HG02623 (cell line): ENCODE data around the gene MRTFA.

Experiments
- ATAC-seq: cut with Tn5 transposase; IDR thresholded peaks from one replicate; pipeline ENCODE4 v1.9.1; 2021; ENCODE audit warnings: moderate library complexity; ENCODE audit not compliant: unreplicated experiment

The MRTFA gene

DNA sequence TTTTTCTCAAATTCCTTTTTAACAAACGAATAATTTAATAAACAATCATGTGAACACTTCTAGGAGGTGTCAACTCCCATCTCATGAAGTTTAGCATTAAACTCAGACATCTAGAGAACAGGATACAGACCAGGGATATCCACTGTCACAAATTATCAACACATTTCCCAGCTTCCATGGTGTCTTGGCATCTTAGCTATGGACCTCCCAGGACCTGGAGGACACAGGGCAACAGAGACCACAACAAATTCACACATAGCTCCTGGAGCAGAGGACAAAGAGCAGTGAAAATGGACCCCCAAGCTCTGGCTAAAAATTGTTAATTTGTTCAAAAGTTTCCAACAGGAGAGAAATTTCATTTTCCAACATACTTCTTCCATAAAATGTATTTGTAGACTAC, 163.9 kb downstream of the MRTFA start:
- ATAC-seq = no peak

DNA sequence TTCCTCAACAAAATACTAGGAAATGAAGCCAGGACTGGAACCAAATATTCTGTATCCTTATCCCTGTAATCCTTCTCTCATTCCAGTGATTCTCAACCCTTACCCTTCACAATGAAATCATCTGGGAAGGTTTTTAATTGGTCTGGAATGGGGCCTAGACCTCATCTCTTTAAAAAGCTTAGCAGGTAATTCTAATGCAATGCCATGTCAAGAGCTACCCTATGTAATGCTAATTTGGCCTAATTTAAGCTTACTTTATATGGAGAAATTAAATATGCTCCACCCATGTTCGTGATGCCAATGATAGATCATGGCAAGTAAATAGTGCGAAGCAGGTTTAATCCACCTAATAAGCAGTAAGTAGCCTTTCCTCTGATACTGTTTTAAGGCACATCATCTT, 164.5 kb downstream of the MRTFA start:
- ATAC-seq = no peak

- no peak for ATAC-seq
These were observed 167.3 kb downstream of the MRTFA start for GRCh38 chr22:40469181-40469580.

DNA sequence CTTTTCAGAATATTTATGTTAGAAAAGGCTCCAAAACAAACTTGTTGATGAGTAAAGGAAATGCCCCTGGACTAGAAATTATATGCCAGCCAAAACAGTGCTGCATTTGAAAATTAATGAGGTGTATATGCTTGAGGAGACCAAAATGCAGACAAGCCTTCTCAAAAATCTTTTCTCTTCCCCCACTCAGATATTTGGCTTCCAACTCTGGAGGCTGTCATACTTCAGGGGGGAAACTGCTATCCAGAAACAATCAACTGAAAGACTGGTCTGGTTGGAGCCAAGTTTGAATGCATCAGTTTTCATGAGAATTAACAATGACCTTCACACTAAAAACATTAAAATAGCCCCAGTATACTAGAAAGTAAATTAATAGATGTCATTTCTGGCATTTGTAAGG, 167.9 kb downstream of the MRTFA start:
- ATAC-seq = no peak

- no peak for ATAC-seq
These were observed 169.5 kb downstream of the MRTFA start for GRCh38 chr22:40466976-40467375.

- no peak for ATAC-seq
These were observed 172.8 kb downstream of the MRTFA start for GRCh38 chr22:40463683-40464082.

GRCh38 chr22:40463017-40463631, 173.4 kb downstream of the MRTFA start:
- ATAC-seq = no peak

DNA sequence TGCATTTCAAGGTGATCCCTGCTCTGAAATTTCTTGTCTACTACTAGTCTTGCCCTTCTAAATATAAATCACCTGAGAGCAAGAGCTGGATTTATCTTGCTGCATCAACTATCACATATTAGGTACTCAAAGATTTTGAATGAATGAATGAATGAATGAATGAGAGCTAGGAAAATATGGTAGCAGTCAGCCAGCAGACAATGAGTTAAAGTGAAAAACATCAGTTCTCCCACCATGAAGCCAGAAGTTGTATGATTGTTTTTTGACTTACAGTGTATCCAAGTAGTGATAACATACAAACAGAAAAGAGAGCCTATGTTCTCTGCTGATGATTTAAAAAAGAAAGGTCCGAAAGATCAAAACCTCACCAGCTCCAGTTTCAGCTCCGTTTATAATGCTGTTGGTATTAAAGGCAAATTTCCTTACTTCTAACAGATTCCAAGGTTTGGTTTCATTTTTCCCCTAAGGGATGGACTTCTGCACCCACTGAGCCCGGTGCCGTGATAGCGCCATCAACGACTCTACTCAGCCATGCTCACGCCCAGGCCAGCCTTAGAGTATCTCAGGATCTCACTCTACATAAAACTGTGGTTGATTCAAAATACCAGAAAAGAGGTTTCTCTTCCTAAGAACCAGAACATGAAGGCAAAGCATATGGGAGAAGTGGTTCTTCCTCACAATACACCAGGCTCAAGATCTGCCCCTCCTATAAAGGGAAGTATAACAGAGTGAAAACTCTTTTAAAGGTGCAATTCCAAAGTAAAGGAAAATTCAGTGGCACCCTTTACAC, 174.1 kb downstream of the MRTFA start:
- no peak for ATAC-seq

GRCh38 chr22:40453671-40454070, 182.8 kb downstream of the MRTFA start:
- no peak for ATAC-seq

- no peak for ATAC-seq
These were observed 183.6 kb downstream of the MRTFA start for GRCh38 chr22:40452730-40453487.

DNA sequence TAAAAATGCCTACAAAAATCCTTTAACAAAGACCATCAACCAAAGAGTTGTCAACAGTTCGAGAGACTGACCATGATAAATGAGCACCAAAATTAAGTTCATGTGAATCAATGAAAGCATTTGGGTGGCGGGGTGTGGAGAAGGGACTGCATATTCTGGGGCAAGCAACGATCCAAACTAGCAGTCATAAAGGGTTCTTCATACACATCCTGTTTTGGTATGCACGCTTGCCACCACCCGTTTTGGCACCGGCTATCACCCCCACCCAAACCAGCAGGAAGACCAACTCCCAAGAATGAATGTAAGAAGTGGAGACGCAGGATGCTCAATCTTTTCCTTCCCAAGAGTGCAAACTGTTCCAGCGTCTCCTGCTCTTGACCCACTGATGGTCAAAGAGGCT, 185.3 kb downstream of the MRTFA start:
- no peak for ATAC-seq

DNA sequence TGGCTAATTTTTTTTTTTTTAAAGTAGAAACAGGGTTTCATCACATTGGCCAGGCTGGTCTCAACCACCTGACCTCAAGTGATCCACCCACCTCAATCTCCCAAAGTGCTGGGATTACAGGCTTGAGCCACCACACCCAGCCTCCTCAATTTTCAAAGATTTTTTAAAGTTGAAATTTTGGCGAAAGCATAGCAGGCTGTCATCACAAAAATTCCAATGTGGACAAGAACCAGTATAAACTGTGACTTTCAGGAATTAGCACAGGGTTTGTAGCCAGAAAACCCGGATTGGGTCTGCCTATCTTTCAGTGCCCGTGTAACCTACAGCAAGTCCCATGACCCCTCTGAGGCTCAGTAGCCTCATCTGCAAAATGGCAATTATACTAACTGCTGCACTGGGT, 185.9 kb downstream of the MRTFA start:
- ATAC-seq = no peak

GRCh38 chr22:40449676-40450035, 186.9 kb downstream of the MRTFA start:
- ATAC-seq = no peak

DNA sequence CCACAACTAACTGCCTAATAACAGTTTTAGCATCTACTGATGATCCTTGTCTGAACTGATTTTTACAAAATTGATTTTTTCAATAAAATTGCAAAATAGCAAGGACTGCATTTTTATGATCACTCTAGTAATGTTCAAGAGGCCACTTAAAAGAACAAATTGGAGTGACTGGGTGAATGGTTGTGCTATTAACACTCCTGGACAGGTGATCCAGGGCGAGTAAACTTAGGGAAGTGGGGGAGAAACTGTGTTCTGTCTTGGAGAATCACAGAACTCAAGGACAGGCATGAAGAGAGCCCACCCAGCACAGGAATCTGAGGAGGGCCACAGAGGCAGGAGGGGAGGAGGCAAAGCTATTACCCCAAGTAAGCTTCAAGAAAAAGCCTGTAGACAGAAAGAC, 190.3 kb downstream of the MRTFA start:
- ATAC-seq = no peak

DNA sequence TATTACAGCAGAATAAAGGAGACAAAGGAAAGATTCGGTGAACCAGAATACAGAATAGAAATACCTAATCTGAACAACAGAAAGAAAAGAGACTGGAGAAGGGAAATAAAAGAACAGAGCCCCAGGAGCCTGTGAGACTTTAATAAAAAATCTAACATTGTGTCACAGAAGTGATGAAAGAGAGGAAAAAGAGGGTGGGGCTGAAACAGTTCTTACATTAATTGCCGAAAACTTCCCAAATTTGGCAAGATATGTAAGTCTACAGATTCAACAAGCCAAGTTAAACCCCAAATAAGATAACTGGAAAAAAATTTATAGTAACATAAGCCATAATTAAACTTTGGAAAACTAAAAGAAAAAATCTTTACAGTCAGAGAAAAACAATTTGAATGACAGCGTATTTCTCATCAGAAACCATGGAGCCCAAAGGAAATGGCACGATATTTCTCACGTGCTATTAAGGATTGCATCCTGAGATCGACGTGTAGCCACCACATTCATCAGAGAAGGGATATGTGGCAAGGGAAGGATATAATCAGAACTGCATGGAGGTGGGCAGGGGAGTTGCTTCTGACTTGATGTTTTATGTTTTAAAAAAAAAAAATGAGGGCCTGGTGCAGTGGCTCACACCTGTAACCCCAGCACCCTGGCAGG, 192.2 kb downstream of the MRTFA start:
- no peak for ATAC-seq

DNA sequence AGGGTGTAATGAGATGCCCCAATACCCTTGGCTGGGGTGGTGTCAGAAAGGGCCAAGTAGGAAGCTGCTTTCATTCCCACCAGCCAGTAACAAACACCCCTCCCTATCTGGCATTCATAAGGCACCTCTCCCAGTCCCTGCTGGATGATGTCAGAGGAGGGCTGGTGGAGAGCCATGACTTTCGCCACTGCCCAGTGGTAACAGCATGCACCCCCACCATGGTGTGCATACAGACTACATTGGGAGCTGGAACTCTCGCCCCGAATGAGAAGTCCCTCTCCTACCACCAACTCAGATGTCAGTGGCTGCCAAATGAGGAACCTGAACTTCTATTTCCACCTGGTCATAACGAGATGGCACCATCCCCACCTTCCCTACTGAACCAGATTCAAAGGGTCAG, 192.8 kb downstream of the MRTFA start:
- ATAC-seq = no peak

DNA sequence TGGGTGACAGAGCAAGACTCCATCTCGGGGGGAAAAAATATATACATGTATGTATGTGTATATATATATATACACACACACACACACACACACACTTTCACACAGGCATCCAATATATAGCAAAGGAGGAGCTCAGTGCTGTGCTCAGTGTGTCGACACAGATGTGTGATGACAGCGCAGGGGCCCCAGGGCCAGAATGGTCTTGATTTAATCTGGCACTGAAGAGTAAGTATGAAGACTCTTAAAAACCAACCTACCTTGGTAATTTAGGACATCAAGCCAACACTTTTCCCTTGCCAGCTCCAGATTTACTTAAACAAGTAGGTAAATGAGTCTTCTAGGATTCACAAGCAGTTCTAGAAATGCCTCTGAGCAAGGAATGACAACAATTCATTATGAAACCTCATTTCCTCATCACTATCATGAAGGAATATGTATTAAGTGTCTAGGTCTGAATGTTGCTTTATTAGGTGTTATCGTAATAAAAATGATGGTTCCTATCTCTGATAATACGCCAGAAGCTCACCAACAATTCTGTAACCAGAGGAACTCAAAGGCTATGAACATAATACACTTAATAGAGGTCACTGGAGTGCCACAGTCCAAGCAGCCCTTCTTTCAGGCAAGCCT, 194.6 kb downstream of the MRTFA start:
- no peak for ATAC-seq

- peak; percentile 55 for ATAC-seq
These were observed 199.8 kb downstream of the MRTFA start for GRCh38 chr22:40436505-40437431.

- ATAC-seq = no peak
These were observed 201.8 kb downstream of the MRTFA start for GRCh38 chr22:40434745-40435144.

DNA sequence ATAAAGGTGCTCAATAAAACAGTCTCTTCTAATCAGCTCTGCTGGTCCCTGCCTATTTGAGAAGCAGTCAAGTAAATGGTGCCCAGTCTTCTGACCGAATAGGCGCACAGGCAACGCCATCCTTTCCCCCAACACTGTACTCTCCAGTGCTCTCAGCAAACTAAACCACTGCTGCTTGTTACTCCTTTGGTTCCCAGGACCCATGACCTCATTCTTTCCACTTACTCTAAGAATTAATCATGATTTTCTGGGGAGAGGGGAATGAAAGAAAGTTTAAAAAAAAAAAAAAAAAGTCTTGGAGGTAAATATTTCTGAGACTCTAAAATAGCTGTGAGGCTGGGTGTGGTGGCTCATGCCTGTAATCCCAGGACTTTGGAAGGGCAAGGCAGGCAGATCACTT, 202.4 kb downstream of the MRTFA start:
- no peak for ATAC-seq
